GM23338 (cell line): ENCODE data around the gene SLC26A1.

ENCODE experiments used
- POLR2AphosphoS5 ChIP-seq: IDR thresholded peaks from 2 replicates; pipeline ENCODE4 v1.6.1; 2016; ENCODE audit warnings: antibody characterized with exemption, low read depth
- STAT1 ChIP-seq: IDR thresholded peaks from one replicate; pipeline ENCODE4 v1.6.1; 2016; ENCODE audit warnings: antibody characterized with exemption; ENCODE audit not compliant: unreplicated experiment
- TF ChIP-seq, protein P1 (sequence below), 2 experiments: fragments of 200-600 bp in 1 of 2; sonication (generic) in 1 of 2; conservative IDR thresholded peaks; 2 replicates each; pipeline versions ENCODE4 v1.5.1 to v1.6.1; 2016 to 2017; ENCODE audit warnings: antibody characterized with exemption in 2 of 2, low read depth in 2 of 2, mild to moderate bottlenecking in 2 of 2, moderate library complexity in 1 of 2

DNA sequence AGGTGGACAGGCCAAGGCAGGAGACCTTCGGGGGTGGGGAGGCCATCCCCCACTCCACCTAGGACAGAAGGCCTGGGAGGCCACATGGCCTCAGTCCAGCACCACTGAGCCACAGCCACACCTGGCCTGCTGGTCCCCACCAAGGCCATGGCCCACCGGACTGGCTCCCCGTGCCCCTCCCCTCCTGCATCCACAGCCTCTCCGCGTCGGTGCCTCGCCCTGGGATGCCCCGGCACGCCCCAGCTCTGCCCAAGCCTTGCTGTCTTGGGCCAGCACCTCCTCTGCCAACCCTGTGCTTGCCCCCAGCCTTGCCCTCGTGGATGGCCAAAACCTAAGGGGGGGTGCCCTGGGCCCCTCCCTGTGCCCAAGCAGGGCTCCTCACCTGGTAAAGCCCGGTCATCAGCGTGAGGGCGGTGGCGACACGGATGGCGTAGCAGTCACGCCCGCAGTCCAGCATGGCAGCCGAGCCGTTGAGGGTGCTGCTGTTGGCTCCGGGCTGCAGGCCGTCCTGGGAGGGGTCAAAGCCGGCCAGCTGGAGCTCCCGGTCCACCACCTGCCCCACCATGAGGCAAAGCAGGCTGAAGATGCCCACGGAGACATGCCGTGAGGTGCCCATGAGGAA is 2.3 kb downstream of the SLC26A1 start:
- TF ChIP-seq, protein P1, sequence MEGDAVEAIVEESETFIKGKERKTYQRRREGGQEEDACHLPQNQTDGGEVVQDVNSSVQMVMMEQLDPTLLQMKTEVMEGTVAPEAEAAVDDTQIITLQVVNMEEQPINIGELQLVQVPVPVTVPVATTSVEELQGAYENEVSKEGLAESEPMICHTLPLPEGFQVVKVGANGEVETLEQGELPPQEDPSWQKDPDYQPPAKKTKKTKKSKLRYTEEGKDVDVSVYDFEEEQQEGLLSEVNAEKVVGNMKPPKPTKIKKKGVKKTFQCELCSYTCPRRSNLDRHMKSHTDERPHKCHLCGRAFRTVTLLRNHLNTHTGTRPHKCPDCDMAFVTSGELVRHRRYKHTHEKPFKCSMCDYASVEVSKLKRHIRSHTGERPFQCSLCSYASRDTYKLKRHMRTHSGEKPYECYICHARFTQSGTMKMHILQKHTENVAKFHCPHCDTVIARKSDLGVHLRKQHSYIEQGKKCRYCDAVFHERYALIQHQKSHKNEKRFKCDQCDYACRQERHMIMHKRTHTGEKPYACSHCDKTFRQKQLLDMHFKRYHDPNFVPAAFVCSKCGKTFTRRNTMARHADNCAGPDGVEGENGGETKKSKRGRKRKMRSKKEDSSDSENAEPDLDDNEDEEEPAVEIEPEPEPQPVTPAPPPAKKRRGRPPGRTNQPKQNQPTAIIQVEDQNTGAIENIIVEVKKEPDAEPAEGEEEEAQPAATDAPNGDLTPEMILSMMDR (conservative IDR thresholded peaks at IDR 0.05; ENCODE audit: low read depth in 2 of 2), result no peak
- no peak for TF ChIP-seq POLR2AphosphoS5
- TF ChIP-seq STAT1, result no peak
